GM23338 (cell line): ENCODE data around the gene OGFOD2. TPM values are rescaled to one million over a fixed set of nuclear protein-coding genes. Genes with fewer than 3 reads are reported as not detected.

Source experiments
- ATAC-seq: fragments of 200-7000 bp; cut with Tn5 transposase; 3 replicates; pipeline ENCODE4 v1.9.1; 2020
- DNase-seq: peaks from one replicate; pipeline ENCODE4 v3.0.0-alpha.2; 2015; ENCODE audit warnings: low spot score
- H2AFZ ChIP-seq: fragments of 200-600 bp; sonication (generic); 2 replicates; pipeline ENCODE4 v1.8.0; 2016; ENCODE audit warnings: antibody characterized with exemption, mild to moderate bottlenecking, moderate library complexity
- H3F3A ChIP-seq: fragments of 200-600 bp; sonication (generic); replicated peaks from 2 replicates; pipeline ENCODE4 v1.8.0; 2017; ENCODE audit warnings: antibody characterized with exemption, mixed run types, low read depth
- H3K27ac ChIP-seq: fragments of 200-600 bp; sonication (generic); 2 replicates; pipeline ENCODE4 v1.6.1; 2016; ENCODE audit warnings: low read depth
- H3K27me3 ChIP-seq: fragments of 200-600 bp; sonication (generic); 2 replicates; pipeline ENCODE4 v1.8.0; 2016; ENCODE audit warnings: mild to moderate bottlenecking, mixed run types, moderate library complexity; ENCODE audit not compliant: insufficient read depth
- H3K36me3 ChIP-seq: fragments of 200-600 bp; sonication (generic); 2 replicates; pipeline ENCODE4 v1.8.0; 2016; ENCODE audit warnings: mild to moderate bottlenecking; ENCODE audit not compliant: insufficient read depth
- H3K4me1 ChIP-seq: fragments of 200-600 bp; sonication (generic); 2 replicates; pipeline ENCODE4 v1.8.0; 2016; ENCODE audit warnings: mild to moderate bottlenecking, moderate library complexity; ENCODE audit not compliant: insufficient read depth
- H3K4me2 ChIP-seq: fragments of 200-600 bp; sonication (generic); 2 replicates; pipeline ENCODE4 v1.7.1; 2017; ENCODE audit warnings: mixed run types
- H3K4me3 ChIP-seq: fragments of 200-600 bp; sonication (generic); 2 replicates; pipeline ENCODE4 v1.6.1; 2016; ENCODE audit warnings: mixed run types
- H3K79me2 ChIP-seq: fragments of 200-600 bp; sonication (generic); replicated peaks from 2 replicates; pipeline ENCODE4 v1.8.0; 2017; ENCODE audit warnings: mild to moderate bottlenecking; ENCODE audit not compliant: insufficient read depth
- H3K9me2 ChIP-seq: fragments of 200-600 bp; sonication (generic); 2 replicates; pipeline ENCODE4 v1.8.0; 2017; ENCODE audit not compliant: insufficient read depth
- H4K20me1 ChIP-seq: fragments of 200-600 bp; sonication (generic); replicated peaks from 2 replicates; pipeline ENCODE4 v1.8.0; 2017; ENCODE audit warnings: mild to moderate bottlenecking; ENCODE audit not compliant: insufficient read depth
- H3K27ac Mint-ChIP-seq: 2 replicates; pipeline ENCODE4 v1.8.0; 2020; ENCODE audit warnings: inconsistent platforms, mild to moderate bottlenecking, moderate library complexity, mixed read lengths
- H3K27me3 Mint-ChIP-seq: 3 replicates; pipeline ENCODE4 v1.8.0; 2022; ENCODE audit warnings: low read depth, mild to moderate bottlenecking, moderate library complexity, mixed read lengths, inconsistent platforms; ENCODE audit not compliant: insufficient read depth, poor library complexity
- H3K36me3 Mint-ChIP-seq: 3 replicates; pipeline ENCODE4 v1.8.0; 2021; ENCODE audit warnings: low read depth, mild to moderate bottlenecking, inconsistent platforms, moderate library complexity, mixed read lengths
- H3K4me1 Mint-ChIP-seq: 3 replicates; pipeline ENCODE4 v1.8.0; 2020; ENCODE audit warnings: mild to moderate bottlenecking, inconsistent platforms, mixed read lengths
- H3K4me3 Mint-ChIP-seq: 3 replicates; pipeline ENCODE4 v1.8.0; 2021; ENCODE audit warnings: moderate library complexity, mild to moderate bottlenecking, inconsistent platforms, mixed read lengths
- H3K9me3 Mint-ChIP-seq: 3 replicates; pipeline ENCODE4 v1.8.0; 2020; ENCODE audit warnings: moderate library complexity, mild to moderate bottlenecking, inconsistent platforms, mixed read lengths
- CREB1 ChIP-seq: fragments of 250-450 bp; sonication (Bioruptor Pico); IDR thresholded peaks from 2 replicates; pipeline ENCODE4 v1.5.0; 2020; ENCODE audit warnings: low read depth, mild to moderate bottlenecking, moderate library complexity
- ETS1 ChIP-seq: IDR thresholded peaks from 2 replicates; pipeline ENCODE4 v1.6.1; 2016; ENCODE audit warnings: antibody characterized with exemption
- EZH2 ChIP-seq: fragments of 200-600 bp; sonication (generic); IDR thresholded peaks from one replicate; pipeline ENCODE4 v1.8.0; 2017; ENCODE audit warnings: antibody characterized with exemption, mild to moderate bottlenecking, low read depth; ENCODE audit not compliant: unreplicated experiment
- EZH2phosphoT487 ChIP-seq: fragments of 200-600 bp; sonication (generic); IDR thresholded peaks from one replicate; pipeline ENCODE4 v1.8.1; 2018; ENCODE audit warnings: antibody characterized with exemption; ENCODE audit not compliant: unreplicated experiment
- NANOG ChIP-seq: IDR thresholded peaks from 2 replicates; pipeline ENCODE4 v1.6.1; 2016; ENCODE audit warnings: antibody characterized with exemption, borderline replicate concordance
- POLR2AphosphoS5 ChIP-seq: IDR thresholded peaks from 2 replicates; pipeline ENCODE4 v1.6.1; 2016; ENCODE audit warnings: antibody characterized with exemption, low read depth
- ZNF331 ChIP-seq: fragments of 250-450 bp; sonication (Bioruptor Pico); IDR thresholded peaks from 2 replicates; pipeline ENCODE4 v1.5.0; 2020; ENCODE audit warnings: low read depth, mild to moderate bottlenecking, moderate library complexity
- ZNF462 ChIP-seq: fragments of 250-450 bp; sonication (Bioruptor Pico); IDR thresholded peaks from 2 replicates; pipeline ENCODE4 v1.5.0; 2020; ENCODE audit warnings: mild to moderate bottlenecking, moderate library complexity
- polyA plus RNA-seq: library from polyadenylated mRNA; unstranded; fragments of >200 nt; fragmentation: Nextera tagmentation; extraction: Ambion mirVana; gene quantifications from 2 replicates; pipeline ENCODE4 v1.2.1, GENCODE V29; 2016
- total RNA-seq: library from RNA; depleted of rRNA; stranded (reverse); fragments of >200 nt; shearing (Covaris generic); gene quantifications from 2 replicates; pipeline ENCODE4 v1.2.3, GENCODE V29; 2014

OGFOD2 gene
- total and polyA plus RNA-seq, 2 experiments from 2014 or later, result 13.1 to 16.1 TPM

- no peak for TF ChIP-seq ZNF462 (CRISPR knock-in tag)
- no peak for TF ChIP-seq NANOG
- TF ChIP-seq CREB1 (CRISPR knock-in tag), result no peak
- TF ChIP-seq EZH2phosphoT487, result no peak
- TF ChIP-seq ETS1, result no peak
- no peak for TF ChIP-seq ZNF331
These were observed 29.2 kb downstream of the OGFOD2 start (continued) for GRCh38 chr12:123004287-123004686.

- H3K4me1 ChIP-seq, result no peaks in the 10 kb centered on the region
- H4K20me1 ChIP-seq, result no peaks in the 10 kb centered on the region
- DNase-seq, result no peak
- Mint-ChIP-seq H3K36me3 (no peaks in the 10 kb centered on the region), H3K4me1 (no peaks in the 10 kb centered on the region; the same call in 2 of the 3 replicates), H3K4me3 (no peak overlapping the region), H3K27me3 (peaks cover 11% of the 10 kb centered on the region), H3K9me3 (no peaks in the 10 kb centered on the region; the same call in 2 of the 3 replicates), H3K27ac (no peak overlapping the region)
- H2AFZ ChIP-seq, result no peak overlapping the region
- H3K27ac ChIP-seq, result no peak overlapping the region
- H3K4me3 ChIP-seq, result no peak overlapping the region
- H3K27me3 ChIP-seq, result no peaks in the 10 kb centered on the region
- no peaks in the 10 kb centered on the region for H3K9me2 ChIP-seq
- H3F3A ChIP-seq, result no peaks in the 10 kb centered on the region
- H3K79me2 ChIP-seq, result no peaks in the 10 kb centered on the region
- no peak for ATAC-seq
- TF ChIP-seq EZH2 (no peak), POLR2AphosphoS5 (no peak)
- no peak overlapping the region for H3K4me2 ChIP-seq
- H3K36me3 ChIP-seq, result no peaks in the 10 kb centered on the region
These were observed 30.1 kb downstream of the OGFOD2 start for GRCh38 chr12:123005081-123005626.
